IgD-negative memory B cell (primary cell): ENCODE measurements around the gene TGFBI. TPM values are rescaled to one million over a fixed set of nuclear protein-coding genes. Genes with fewer than 3 reads are reported as not detected.
A peak's percentile ranks its signal among the peaks of the same experiment; 100 is the strongest.

Experiments
- H3K27ac Mint-ChIP-seq, 3 donors: one replicate each; pipeline ENCODE4 v1.8.0; 2020 to 2022; ENCODE audit warnings: mild to moderate bottlenecking in 3 of 3, mixed read lengths in 3 of 3, moderate library complexity in 1 of 3
- H3K27me3 Mint-ChIP-seq: one replicate; pipeline ENCODE4 v1.8.0; 2021; ENCODE audit warnings: mixed read lengths
- H3K36me3 Mint-ChIP-seq: one replicate; pipeline ENCODE4 v1.8.0; 2020; ENCODE audit warnings: mild to moderate bottlenecking, mixed read lengths
- H3K4me1 Mint-ChIP-seq, 3 donors: one replicate each; pipeline ENCODE4 v1.8.0; 2020 to 2022; ENCODE audit warnings: mixed read lengths in 3 of 3, mild to moderate bottlenecking in 1 of 3
- H3K4me3 Mint-ChIP-seq, 4 donors: one replicate each; pipeline ENCODE4 v1.8.0; 2020 to 2022; ENCODE audit warnings: mild to moderate bottlenecking in 4 of 4, mixed read lengths in 4 of 4, moderate library complexity in 3 of 4
- H3K9me3 Mint-ChIP-seq, 3 donors: one replicate each; pipeline ENCODE4 v1.8.0; 2020 to 2021; ENCODE audit warnings: mixed read lengths in 3 of 3, mild to moderate bottlenecking in 1 of 3
- polyA plus RNA-seq: library from polyadenylated mRNA; unstranded; fragments of 300-500 nt; fragmentation: Illumina TruSeq; gene quantifications from one replicate; pipeline ENCODE4 v1.2.3, GENCODE V29; 2021

TGFBI gene
- polyA plus RNA-seq, 1 donor from 2014 or later = 7.1 TPM

DNA sequence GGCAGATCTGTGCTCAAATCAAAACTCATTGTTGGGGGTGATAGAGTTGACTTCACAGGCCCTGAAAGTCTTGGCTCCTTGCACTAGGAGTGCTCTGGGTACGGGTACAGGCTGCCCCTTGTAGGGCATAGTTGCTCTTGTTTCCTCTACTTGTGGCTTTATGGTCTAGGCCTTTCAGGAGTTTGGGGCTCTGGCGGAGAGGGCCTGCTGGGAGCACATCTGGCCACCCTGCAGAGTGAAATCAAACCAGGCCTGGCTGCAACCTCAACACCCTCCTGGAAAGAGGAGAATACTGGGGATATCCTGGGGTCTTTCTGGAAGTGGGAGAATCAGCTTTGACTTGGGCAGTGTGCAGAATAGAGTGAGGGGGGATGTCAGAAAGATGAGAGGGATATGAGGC, 1.5 kb downstream of the TGFBI start:
- H3K36me3 Mint-ChIP-seq = no peaks in the 10 kb centered on the region
- H3K4me1 Mint-ChIP-seq = peaks cover 18 to 31% (median 30%) of the 10 kb centered on the region in 3 donors
- H3K27ac Mint-ChIP-seq = no peak overlapping the region
- H3K4me3 Mint-ChIP-seq = no peak overlapping the region
- H3K9me3 Mint-ChIP-seq = peaks cover 0 to 3% (median 0%) of the 10 kb centered on the region in 3 donors
- peaks cover 12% of the 10 kb centered on the region for H3K27me3 Mint-ChIP-seq

GRCh38 chr5:136030956-136031611, 2.3 kb downstream of the TGFBI start:
- Mint-ChIP-seq H3K4me1 (peaks cover 20 to 34% (median 30%) of the 10 kb centered on the region in 3 donors), H3K36me3 (no peaks in the 10 kb centered on the region), H3K4me3 (peak overlapping the region in 3 of 4 donors; percentile 55 to 79 (median 55)), H3K9me3 (peaks cover 0 to 3% (median 0%) of the 10 kb centered on the region in 3 donors), H3K27ac (peak overlapping the region in 1 of 3 donors; percentile 20), H3K27me3 (peaks cover 14% of the 10 kb centered on the region)

DNA sequence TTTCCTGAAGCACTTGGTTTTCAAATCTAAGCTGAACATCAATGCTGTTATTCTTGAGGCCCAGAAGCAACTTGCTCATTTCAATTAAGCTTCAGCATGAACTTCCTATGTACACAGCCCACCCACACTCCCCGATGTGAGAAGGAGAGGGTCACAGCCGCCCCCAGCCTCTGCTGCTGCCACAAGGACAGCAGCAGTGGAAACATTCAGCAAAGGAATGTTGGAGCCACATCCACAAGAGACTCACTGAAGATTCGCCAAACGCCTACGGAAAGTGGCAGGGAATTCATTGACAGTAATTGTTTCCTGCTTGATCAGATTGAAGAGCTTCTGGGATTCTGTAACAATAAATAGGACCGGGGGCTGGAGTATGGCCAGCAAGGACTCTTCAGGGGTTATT, 2.9 kb downstream of the TGFBI start:
- no peaks in the 10 kb centered on the region for H3K36me3 Mint-ChIP-seq
- H3K27me3 Mint-ChIP-seq = peaks cover 19% of the 10 kb centered on the region
- H3K4me1 Mint-ChIP-seq = peaks cover 25 to 39% (median 33%) of the 10 kb centered on the region in 3 donors
- peak overlapping the region in 1 of 4 donors; percentile 55 for H3K4me3 Mint-ChIP-seq
- peak overlapping the region in 1 of 3 donors; percentile 20 for H3K27ac Mint-ChIP-seq
- H3K9me3 Mint-ChIP-seq = peaks cover 0 to 2% (median 0%) of the 10 kb centered on the region in 3 donors

DNA sequence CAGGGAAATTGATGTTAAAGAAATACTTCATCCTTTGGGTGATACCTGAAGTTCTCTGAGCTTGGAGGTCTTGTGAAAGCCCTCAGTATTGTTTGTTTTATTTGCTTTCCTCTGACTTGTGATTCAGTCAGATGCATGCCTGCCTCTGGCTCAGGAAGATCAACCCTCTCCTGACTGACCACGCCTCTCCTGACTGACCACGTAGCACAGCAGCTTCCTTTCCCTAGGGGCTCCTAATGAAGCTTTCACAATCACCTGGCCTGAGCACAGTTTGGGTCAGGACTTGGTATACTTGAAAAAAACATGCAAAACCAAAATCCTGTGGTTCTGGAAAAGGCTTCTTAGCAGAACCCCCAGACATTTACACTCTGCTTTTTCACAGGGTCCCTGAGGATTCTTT, 3.8 kb downstream of the TGFBI start:
- Mint-ChIP-seq H3K27ac (no peak overlapping the region), H3K36me3 (peaks cover 1% of the 10 kb centered on the region), H3K4me3 (peak overlapping the region in 1 of 4 donors; percentile 65), H3K9me3 (no peaks in the 10 kb centered on the region), H3K27me3 (peaks cover 14% of the 10 kb centered on the region), H3K4me1 (peaks cover 28 to 48% (median 42%) of the 10 kb centered on the region in 3 donors)

DNA sequence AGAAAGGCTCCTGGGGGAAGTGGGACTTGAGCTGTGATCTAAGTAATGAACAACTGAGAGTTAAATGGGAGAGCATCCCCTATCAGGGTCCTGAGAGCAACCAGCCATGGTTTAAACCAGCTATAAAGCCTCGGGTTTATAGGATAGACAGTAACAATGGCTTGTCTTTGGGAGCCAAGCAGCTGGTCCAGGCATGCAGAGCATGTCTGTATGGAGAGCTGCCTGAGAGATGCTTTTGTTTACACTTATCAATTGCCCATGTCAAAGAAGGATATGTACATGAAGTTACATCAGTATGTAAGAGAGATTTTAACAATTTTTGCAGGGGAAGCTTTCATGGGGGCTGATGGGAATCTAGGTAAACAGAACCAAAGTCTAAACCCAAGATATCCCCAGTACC, 4.4 kb downstream of the TGFBI start:
- peaks cover 3% of the 10 kb centered on the region for H3K36me3 Mint-ChIP-seq
- H3K27me3 Mint-ChIP-seq = peaks cover 8% of the 10 kb centered on the region
- peaks cover 29 to 49% (median 45%) of the 10 kb centered on the region in 3 donors for H3K4me1 Mint-ChIP-seq
- no peaks in the 10 kb centered on the region for H3K9me3 Mint-ChIP-seq
- no peak overlapping the region for H3K27ac Mint-ChIP-seq
- H3K4me3 Mint-ChIP-seq = peak overlapping the region in 1 of 4 donors; percentile 65

GRCh38 chr5:136033848-136034247, 5.1 kb downstream of the TGFBI start:
- H3K27me3 Mint-ChIP-seq = peaks cover 8% of the 10 kb centered on the region
- H3K4me3 Mint-ChIP-seq = peak overlapping the region in 2 of 4 donors; percentile 19 to 65
- peaks cover 29 to 49% (median 45%) of the 10 kb centered on the region in 3 donors for H3K4me1 Mint-ChIP-seq
- H3K36me3 Mint-ChIP-seq = peaks cover 3% of the 10 kb centered on the region
- H3K9me3 Mint-ChIP-seq = no peaks in the 10 kb centered on the region
- H3K27ac Mint-ChIP-seq = peak overlapping the region in 2 of 3 donors; percentile 16 to 37

- peak overlapping the region in 2 of 3 donors; percentile 4 to 37 for H3K27ac Mint-ChIP-seq
- H3K4me3 Mint-ChIP-seq = peak overlapping the region in 2 of 4 donors; percentile 75 to 80
- peaks cover 3% of the 10 kb centered on the region for H3K36me3 Mint-ChIP-seq
- H3K4me1 Mint-ChIP-seq = peaks cover 29 to 49% (median 45%) of the 10 kb centered on the region in 3 donors
- no peaks in the 10 kb centered on the region for H3K9me3 Mint-ChIP-seq
- peaks cover 8% of the 10 kb centered on the region for H3K27me3 Mint-ChIP-seq
Observed at GRCh38 chr5:136034492-136034891, 5.7 kb downstream of the TGFBI start.

DNA sequence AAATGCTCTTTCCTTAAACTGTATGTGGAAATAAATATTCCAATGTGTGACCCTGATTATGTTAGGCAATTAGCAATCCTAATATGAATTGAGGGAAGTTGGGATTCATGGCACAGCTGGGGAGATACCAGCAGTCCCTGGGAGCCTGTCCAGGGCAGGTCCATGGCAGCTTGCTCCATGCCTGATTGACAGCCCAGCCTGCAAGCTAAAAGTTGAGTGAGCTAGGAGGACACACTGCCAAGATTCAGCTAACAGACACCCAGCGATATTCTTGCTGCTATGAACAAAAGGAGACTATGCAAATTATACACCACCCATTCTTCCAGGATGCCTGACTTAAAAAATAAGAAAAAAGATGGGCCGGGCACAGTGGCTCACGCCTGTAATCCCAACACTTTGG, 6.2 kb downstream of the TGFBI start:
- Mint-ChIP-seq H3K4me3 (peak overlapping the region in 1 of 4 donors; percentile 4), H3K4me1 (peaks cover 29 to 49% (median 45%) of the 10 kb centered on the region in 3 donors), H3K27me3 (peaks cover 8% of the 10 kb centered on the region), H3K36me3 (peaks cover 3% of the 10 kb centered on the region), H3K27ac (no peak overlapping the region), H3K9me3 (no peaks in the 10 kb centered on the region)

- H3K4me1 Mint-ChIP-seq = peaks cover 29 to 48% (median 40%) of the 10 kb centered on the region in 3 donors
Observed at GRCh38 chr5:136035837-136036236, 7.0 kb downstream of the TGFBI start.

DNA sequence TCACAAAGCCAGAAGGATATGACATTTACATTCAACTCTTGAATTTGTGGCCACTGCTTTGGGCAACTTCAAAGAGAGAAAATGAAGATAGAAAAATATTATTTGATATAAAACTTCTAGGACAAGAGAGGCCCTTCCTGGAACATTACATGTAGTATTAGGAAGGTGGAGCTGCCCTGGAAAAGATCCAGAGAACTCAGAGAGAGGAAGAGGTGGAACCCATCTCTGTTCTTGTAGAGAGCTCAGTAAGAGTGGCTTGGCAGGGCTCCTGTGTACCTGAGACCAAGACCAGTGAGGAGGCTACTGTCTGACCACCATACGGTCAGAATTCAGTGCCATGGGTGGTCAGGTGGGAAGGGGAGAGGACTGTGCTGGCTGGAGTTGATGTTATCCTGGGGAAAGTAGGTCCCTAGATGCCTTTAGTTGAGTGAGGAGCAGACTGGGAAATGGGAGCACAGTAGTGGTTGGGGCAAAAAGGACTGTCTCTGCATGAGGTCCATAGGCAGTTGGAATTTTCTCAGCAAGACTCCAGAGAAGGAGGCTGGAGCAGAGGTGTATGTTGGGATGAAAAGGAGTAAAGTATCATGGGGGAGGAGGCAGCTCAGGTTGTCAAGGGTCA, 7.6 kb downstream of the TGFBI start:
- H3K36me3 Mint-ChIP-seq = peaks cover 3% of the 10 kb centered on the region
- H3K27ac Mint-ChIP-seq = no peak overlapping the region
- H3K4me1 Mint-ChIP-seq = peaks cover 29 to 44% (median 35%) of the 10 kb centered on the region in 3 donors

More at GRCh38 chr5:136035837-136036236, 7.0 kb downstream of the TGFBI start:
- peaks cover 3% of the 10 kb centered on the region for H3K36me3 Mint-ChIP-seq
- peak overlapping the region in 1 of 4 donors; percentile 80 for H3K4me3 Mint-ChIP-seq
- H3K27me3 Mint-ChIP-seq = peaks cover 7% of the 10 kb centered on the region
- H3K27ac Mint-ChIP-seq = no peak overlapping the region
- no peaks in the 10 kb centered on the region for H3K9me3 Mint-ChIP-seq

GRCh38 chr5:136037001-136037705, 8.4 kb downstream of the TGFBI start:
- Mint-ChIP-seq H3K4me3 (peak overlapping the region in 1 of 4 donors; percentile 40), H3K27me3 (peaks cover 7% of the 10 kb centered on the region), H3K4me1 (peaks cover 30 to 41% (median 33%) of the 10 kb centered on the region in 3 donors), H3K9me3 (no peaks in the 10 kb centered on the region), H3K36me3 (peaks cover 3% of the 10 kb centered on the region), H3K27ac (peak overlapping the region in 2 of 3 donors; percentile 4 to 54)

More for the DNA sequence above, 7.6 kb downstream of the TGFBI start:
- H3K4me3 Mint-ChIP-seq = peak overlapping the region in 1 of 4 donors; percentile 80
- peaks cover 7% of the 10 kb centered on the region for H3K27me3 Mint-ChIP-seq
- no peaks in the 10 kb centered on the region for H3K9me3 Mint-ChIP-seq

- Mint-ChIP-seq H3K4me1 (peaks cover 25 to 36% (median 34%) of the 10 kb centered on the region in 3 donors), H3K4me3 (no peak overlapping the region), H3K27me3 (peaks cover 7% of the 10 kb centered on the region), H3K36me3 (peaks cover 3% of the 10 kb centered on the region), H3K9me3 (no peaks in the 10 kb centered on the region), H3K27ac (no peak overlapping the region)
Observed at GRCh38 chr5:136038635-136039034, 9.8 kb downstream of the TGFBI start.

DNA sequence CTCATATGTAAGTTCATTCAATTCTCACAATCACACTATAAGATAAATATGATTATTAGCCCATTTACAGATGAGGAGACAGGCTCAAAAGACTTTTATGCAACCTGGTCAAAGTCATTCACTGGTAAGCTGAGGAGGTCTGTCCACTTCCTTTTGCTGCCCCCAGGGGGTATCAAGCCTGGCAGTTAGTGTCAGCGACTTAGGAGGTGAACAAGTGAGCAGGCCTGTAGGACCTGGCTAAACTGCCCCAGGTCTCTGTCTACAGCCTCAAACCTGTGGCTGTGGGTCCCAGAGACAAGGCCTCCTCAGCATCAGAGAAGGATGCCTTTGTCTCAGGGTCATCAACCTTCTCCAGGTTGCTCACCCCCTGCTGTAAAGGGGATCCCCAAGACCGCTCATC, 10.4 kb downstream of the TGFBI start:
- Mint-ChIP-seq H3K36me3 (peaks cover 3% of the 10 kb centered on the region), H3K27me3 (peaks cover 7% of the 10 kb centered on the region), H3K9me3 (no peaks in the 10 kb centered on the region), H3K4me3 (no peak overlapping the region), H3K4me1 (peaks cover 22 to 31% (median 29%) of the 10 kb centered on the region in 3 donors), H3K27ac (no peak overlapping the region)

DNA sequence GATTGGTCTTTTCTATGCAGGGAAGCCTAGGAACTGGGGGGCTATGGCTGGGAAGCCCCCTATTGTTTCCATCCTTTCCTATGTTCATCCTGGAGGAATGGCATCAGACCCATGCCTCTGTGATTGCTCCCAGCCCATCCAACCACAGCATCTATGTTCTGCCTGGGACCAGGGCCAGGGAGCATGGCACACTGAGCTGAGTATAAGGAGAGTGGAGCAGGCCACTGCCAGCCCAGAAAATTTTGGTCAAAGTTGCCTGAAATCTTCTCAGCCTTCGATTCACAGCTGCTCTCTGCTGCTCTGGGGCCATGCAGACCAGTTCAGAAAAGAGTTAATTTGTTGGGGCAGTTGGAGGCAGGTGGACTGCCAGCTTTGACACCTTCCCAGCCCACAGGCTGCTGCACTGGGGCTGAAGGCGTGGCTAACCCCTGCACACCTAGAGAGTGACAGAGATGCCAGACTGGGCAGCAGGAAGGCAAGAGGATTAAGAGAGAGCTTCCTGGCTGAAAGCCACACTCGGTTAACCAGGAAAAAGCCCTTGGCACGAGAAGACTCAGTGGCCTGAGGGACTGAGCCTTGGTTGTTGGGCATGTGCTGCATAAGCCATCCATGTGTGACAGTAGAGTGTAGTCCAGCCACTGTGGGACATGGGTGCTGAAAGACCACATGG, 12.1 kb downstream of the TGFBI start:
- no peak overlapping the region for H3K27ac Mint-ChIP-seq
- peaks cover 13 to 24% (median 22%) of the 10 kb centered on the region in 3 donors for H3K4me1 Mint-ChIP-seq
- peaks cover 7% of the 10 kb centered on the region for H3K27me3 Mint-ChIP-seq
- H3K4me3 Mint-ChIP-seq = peak overlapping the region in 1 of 4 donors; percentile 23
- H3K36me3 Mint-ChIP-seq = peaks cover 3% of the 10 kb centered on the region
- no peaks in the 10 kb centered on the region for H3K9me3 Mint-ChIP-seq
